Thymus (tissue), 11 donors: ENCODE results near the gene OR6C75. TPM values are rescaled to one million over a fixed set of nuclear protein-coding genes. Genes with fewer than 3 reads are reported as not detected.
"Not testable (repeated sequence)": the region's sequence is repeated elsewhere in the genome, so short reads cannot be mapped to it uniquely, and the experiment has no call there.

Experiments
- DNase-seq, 9 donors: peaks; one replicate each; pipeline ENCODE4 v3.0.0-alpha.2; 2013; ENCODE audit warnings: low spot score in 9 of 9, low read depth in 6 of 9, missing footprints in 1 of 9
- H3K27ac ChIP-seq, 2 donors: one replicate each; pipeline ENCODE4 v1.5.1; 2013; ENCODE audit warnings: control low read depth in 1 of 2, low read depth in 1 of 2, low read length in 1 of 2, mild to moderate bottlenecking in 1 of 2, moderate library complexity in 1 of 2
- H3K27me3 ChIP-seq, 2 donors: one replicate each; pipeline ENCODE4 v1.5.1; 2013; ENCODE audit warnings: low read length in 1 of 2; ENCODE audit not compliant: control insufficient read depth in 2 of 2, insufficient read depth in 1 of 2
- H3K36me3 ChIP-seq, 2 donors: one replicate each; pipeline ENCODE4 v1.5.1; 2013; ENCODE audit warnings: low read length in 1 of 2, mild to moderate bottlenecking in 1 of 2, moderate library complexity in 1 of 2; ENCODE audit not compliant: control insufficient read depth in 2 of 2, insufficient read depth in 2 of 2
- H3K4me1 ChIP-seq, 2 donors: one replicate each; pipeline ENCODE4 v1.5.1; 2013; ENCODE audit warnings: low read length in 2 of 2; ENCODE audit not compliant: control insufficient read depth in 2 of 2, insufficient read depth in 2 of 2
- H3K4me3 ChIP-seq, 2 donors: one replicate each; pipeline ENCODE4 v1.5.1; 2013; ENCODE audit warnings: low read length in 2 of 2, control low read depth in 1 of 2, mild to moderate bottlenecking in 1 of 2
- H3K9me3 ChIP-seq, 2 donors: one replicate each; pipeline ENCODE4 v1.5.1; 2013; ENCODE audit warnings: low read length in 1 of 2, mild to moderate bottlenecking in 1 of 2; ENCODE audit not compliant: control insufficient read depth in 2 of 2, insufficient read depth in 1 of 2
- WGBS: extraction: QIAGEN DNeasy Blood & Tissue Kit; methylation state at CpG from one replicate; pipeline ENCODE4 v1.1.7; 2013; 5-methylcytosine and 5-hydroxymethylcytosine counted together
- polyA plus RNA-seq: library from polyadenylated mRNA; stranded (reverse); fragments of 200-250 nt; gene quantifications from one replicate; pipeline ENCODE4 v1.2.3, GENCODE V29; 2013
- total RNA-seq: library from RNA; stranded (reverse); fragments of 120-200 nt; gene quantifications from one replicate; pipeline ENCODE4 v1.2.4, GENCODE V29; 2013
- donor health status: healthy.

Gene OR6C75
- total and polyA plus RNA-seq, 2 donors: not detected

DNA sequence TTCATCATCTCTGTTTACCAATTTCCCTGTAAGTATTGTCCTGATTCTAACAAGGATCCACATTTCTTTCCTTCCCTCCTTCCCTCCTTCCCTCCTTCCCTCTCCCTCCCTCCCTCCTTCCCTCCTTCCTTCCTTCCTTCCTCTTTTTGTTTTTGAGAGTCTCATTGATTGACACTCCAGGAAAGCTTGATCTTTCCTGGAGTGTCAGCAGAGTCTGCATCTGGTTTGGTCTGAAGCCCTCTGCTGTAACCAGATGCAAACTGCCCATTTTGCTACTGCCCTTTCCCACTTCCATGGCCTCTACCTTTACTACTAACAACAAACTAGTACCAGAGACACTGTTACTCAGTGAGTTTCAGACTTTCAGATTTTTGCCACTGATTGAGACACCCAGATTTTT, 23.1 kb downstream of the OR6C75 start:
- H3K27me3 ChIP-seq: no peaks in the 10 kb centered on the region
- H3K36me3 ChIP-seq: no peaks in the 10 kb centered on the region
- H3K27ac ChIP-seq: no peak overlapping the region
- no peak overlapping the region for H3K4me3 ChIP-seq
- H3K9me3 ChIP-seq: no peaks in the 10 kb centered on the region
- no peaks in the 10 kb centered on the region for H3K4me1 ChIP-seq
- no peak for DNase-seq

DNA sequence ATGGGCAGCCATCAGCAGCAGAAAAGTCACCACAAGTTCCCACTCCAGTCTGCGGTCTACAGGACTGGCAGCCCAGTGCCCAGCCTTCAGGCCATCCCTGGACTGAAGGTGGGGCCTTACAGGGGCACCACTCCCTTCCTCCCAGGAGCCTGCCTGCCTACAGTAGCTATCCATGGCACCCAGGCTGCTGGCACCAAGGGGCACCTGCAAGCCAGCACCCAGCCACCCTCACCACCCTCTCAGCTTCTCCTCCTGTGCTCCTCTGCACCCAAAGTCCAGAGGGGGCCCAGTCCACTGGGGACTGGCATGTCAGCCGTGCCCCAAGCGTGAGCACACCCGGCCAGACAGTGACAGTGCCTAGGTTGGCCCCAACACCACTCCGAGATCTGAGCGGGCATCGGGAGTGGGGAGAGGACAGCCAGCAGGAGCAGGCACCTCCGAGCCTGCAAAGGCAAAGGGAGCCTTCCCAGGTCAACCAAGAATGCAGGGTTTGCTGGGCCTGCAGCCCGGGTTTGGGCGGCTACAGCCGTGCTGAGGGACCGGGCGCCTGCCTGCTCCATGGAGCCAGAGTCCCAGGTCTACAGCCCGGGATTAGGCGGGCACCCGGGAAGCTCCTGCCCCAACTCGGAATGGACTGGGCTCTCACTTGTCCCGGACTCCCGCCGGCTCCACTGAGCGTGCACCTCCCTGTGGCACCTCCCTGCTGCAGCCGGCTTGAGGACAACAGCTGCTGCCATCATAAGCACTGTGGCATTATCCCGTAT, 29.4 kb downstream of the OR6C75 start:
- no peaks in the 10 kb centered on the region for H3K27me3 ChIP-seq
- H3K36me3 ChIP-seq: no peaks in the 10 kb centered on the region
- no peak for DNase-seq
- H3K9me3 ChIP-seq: no peaks in the 10 kb centered on the region
- no peaks in the 10 kb centered on the region for H3K4me1 ChIP-seq
- 93% methylated on average over 23 of the region's 23 CpGs for WGBS
- H3K4me3 ChIP-seq: no peak overlapping the region
- no peak overlapping the region for H3K27ac ChIP-seq

DNA sequence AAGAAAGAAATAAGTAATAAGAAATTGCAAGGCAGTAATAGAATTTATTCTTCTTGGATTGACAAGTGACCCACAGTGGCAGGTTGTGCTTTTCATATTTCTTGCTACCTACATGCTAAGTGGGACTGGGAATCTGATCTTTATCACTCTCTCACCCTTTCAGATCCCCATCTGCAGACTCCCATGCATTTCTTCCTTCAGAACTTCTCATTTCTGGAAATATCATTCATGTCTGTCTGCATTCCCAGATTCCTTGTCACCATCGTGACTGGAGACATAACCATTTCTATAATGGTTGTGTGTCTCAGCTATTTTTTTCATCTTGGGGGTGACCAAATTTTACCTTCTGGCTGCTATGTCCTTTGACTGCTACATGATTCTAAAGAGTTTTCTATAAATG, 33.6 kb downstream of the OR6C75 start:
- DNase-seq: no peak
- WGBS: 96% methylated on average over 1 of the region's 1 CpG
- no peaks in the 10 kb centered on the region for H3K36me3 ChIP-seq
- H3K4me3 ChIP-seq: no peak overlapping the region
- H3K27ac ChIP-seq: no peak overlapping the region
- no peaks in the 10 kb centered on the region for H3K4me1 ChIP-seq
- no peaks in the 10 kb centered on the region for H3K9me3 ChIP-seq
- no peaks in the 10 kb centered on the region for H3K27me3 ChIP-seq

DNA sequence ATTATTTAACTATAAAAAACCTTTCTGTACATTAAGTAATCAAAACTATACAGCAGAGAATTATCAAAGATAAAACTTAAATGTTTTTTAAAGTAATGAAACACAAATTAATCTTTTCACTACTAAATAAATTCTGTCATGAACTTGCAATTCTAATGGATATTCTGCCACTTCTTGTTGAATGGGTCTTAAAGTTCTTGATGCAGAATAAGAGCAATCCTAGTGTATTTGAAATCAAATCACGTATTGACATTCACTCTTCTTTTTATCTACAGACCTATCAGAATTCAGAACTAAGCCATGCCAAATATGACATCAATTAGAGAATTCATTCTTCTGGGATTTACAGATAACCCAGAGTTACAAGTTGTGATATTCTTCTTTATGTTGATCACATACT, 37.5 kb downstream of the OR6C75 start, which contains the start of gene OR6C65:
OR6C65 (plus strand) TSS at position 301 of the 400 bp plus-strand sequence; CDS start at position 301, 0 bp downstream.
- 94% methylated on average over 1 of the region's 1 CpG for WGBS
- no peak within 1 kb of the TSS for H3K27ac ChIP-seq
- H3K9me3 ChIP-seq: no peaks in the 10 kb centered on the region
- DNase-seq: no peak
- H3K4me1 ChIP-seq: no peaks in the 10 kb centered on the region
- no peaks in the 10 kb centered on the region for H3K27me3 ChIP-seq
- H3K4me3 ChIP-seq: no peak within 1 kb of the TSS
- no peaks in the 10 kb centered on the region for H3K36me3 ChIP-seq

DNA sequence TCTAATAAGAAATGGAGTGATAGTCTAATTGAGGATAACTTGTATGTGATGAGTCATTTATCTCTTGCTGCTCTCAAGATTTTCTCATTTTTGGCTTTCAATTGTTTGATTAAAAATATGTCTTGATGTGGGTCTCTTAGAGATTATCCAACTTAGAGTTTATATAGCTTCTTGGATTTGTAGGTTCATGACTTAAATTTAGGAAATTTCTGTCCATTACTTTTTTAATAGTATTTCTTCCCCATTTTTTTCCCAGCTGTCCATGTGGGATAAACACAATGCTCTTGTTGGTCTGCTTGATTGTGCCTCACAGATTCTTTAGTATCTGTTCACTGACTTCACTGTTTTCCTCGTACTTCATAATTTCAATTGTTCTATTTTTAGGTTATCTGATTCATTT, 45.1 kb downstream of the OR6C75 start:
- Histone ChIP-seq H3K27ac (no peak overlapping the region), H3K9me3 (no peaks in the 10 kb centered on the region), H3K36me3 (no peaks in the 10 kb centered on the region), H3K4me3 (no peak overlapping the region), H3K4me1 (no peaks in the 10 kb centered on the region), H3K27me3 (no peaks in the 10 kb centered on the region)
- WGBS: 89% methylated on average over 1 of the region's 1 CpG
- DNase-seq: no peak

DNA sequence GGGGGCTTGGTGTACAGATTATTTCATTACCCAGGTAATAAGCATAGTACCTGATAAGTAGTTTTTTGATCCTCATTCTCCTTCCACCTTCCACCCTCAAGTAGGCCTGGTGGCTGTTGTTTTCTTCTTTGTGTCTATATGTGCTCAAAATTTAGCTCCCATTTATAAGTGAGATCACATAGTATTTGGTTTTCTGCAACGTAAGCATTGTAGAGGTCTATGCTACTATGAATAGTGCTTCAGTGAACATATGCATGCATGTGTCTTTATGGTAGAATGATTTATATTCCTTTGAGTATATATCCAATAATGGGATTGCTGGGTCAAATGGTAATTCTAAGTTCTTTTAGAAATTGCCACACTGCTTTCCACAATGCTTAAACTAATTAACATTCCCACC, 46.4 kb downstream of the OR6C75 start:
- H3K36me3 ChIP-seq, H3K4me1 ChIP-seq, H3K9me3 ChIP-seq, H3K27me3 ChIP-seq, H3K4me3 ChIP-seq, H3K27ac ChIP-seq, DNase-seq: not testable (repeated sequence)
- WGBS: 99% methylated on average over 1 of the region's 1 CpG

DNA sequence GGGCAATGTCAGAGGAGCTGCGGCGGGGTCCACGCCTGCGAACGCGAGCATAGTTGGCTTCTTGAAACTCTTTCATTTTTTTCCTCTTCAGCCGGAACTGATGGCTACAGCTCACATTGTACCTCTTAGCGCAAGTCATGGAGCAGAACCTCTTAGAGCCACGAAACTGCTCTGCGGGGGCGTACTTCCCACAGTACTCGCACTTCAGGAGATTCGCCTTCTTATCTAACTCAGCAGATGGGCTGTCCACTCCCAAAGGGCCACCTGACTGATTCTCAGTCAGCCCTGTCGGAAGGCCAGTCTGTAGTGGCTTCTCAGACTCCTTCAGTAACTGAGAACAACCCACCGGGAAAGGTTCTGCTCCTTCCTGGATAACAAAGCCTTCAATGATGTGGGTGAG, 49.4 kb downstream of the OR6C75 start:
- H3K4me1 ChIP-seq, DNase-seq, H3K4me3 ChIP-seq, H3K9me3 ChIP-seq, H3K27ac ChIP-seq, H3K27me3 ChIP-seq, H3K36me3 ChIP-seq: not testable (repeated sequence)
- WGBS: 97% methylated on average over 15 of the region's 15 CpGs

DNA sequence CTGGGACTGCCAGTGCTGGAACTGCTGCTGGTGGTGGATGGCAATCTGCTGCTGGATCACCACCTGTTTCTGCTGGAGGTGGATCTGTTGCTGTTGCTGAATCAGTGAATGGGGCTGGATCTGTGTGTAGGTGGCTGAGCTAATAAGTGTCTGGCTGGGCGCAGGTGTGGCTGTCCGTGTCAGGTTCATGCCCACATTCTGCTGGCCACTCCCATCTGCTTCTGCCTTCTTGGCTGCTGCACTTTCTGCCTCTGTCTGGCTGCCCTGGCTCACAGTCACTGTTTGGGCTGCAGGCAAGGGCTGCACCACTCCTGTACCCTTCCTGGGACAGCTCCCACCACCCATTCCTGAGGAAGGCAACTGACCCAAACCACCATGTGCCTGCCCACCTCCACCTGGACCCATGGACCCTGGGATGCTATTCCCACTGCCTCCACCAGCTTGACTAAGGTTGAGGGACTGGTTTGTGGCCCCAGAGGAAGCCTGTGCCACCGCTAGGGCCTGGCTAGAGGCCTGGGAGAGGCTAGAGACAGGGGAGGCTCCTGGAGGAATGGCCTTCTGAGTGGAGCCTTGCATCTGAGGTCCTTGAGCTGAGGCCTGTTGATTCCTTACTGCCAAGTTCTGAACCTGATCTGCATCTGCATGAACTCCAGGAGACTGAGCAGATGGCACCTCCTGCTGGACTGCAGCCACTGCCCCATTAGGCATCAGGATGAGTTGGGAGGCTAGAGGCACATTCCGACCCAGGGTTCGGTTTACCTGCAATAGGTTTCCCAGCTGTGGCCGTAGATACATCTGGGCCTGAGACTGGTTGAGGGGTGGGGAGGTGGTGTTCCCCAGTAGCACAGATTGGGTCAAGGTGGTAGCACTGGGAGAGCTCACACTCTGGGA, 51.0 kb downstream of the OR6C75 start:
- not testable (repeated sequence) for H3K27me3 ChIP-seq, DNase-seq, H3K4me1 ChIP-seq, H3K36me3 ChIP-seq, H3K27ac ChIP-seq, H3K4me3 ChIP-seq, H3K9me3 ChIP-seq
- 95% methylated on average over 5 of the region's 6 CpGs for WGBS

DNA sequence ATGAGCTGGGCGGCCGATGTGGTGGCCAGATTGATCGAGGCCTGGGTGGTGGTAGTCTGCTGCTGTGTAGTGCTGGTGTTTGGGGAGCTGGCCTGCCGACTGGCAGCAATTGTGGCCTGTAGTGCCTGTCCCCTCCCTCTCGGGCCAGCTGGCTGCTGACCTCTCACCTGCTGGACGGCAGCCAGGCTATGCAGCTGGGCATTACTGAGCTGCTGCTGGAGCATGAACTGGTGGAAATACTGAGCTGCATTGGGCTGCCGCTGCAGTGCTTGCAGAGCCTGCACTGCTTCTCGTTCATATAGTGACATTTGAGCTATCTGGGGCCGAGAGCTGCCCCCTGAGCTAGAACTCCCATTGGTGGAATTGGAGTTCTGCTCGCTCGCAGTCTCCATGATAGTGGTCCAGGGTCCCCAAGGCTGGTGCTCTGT, 51.6 kb downstream of the OR6C75 start:
- not testable (repeated sequence) for H3K4me3 ChIP-seq

More for the DNA sequence above, 51.6 kb downstream of the OR6C75 start:
- not testable (repeated sequence) for H3K9me3 ChIP-seq, H3K36me3 ChIP-seq, H3K27ac ChIP-seq, H3K4me1 ChIP-seq, DNase-seq, H3K27me3 ChIP-seq
- WGBS: 81% methylated on average over 11 of the region's 11 CpGs
